ENCODE results near the gene SLC39A12. TPM values are rescaled to one million over a fixed set of nuclear protein-coding genes. Genes with fewer than 3 reads are reported as not detected.

SLC39A12 gene
- total RNA-seq, 1 experiment from 2014 or later = not detected

DNA sequence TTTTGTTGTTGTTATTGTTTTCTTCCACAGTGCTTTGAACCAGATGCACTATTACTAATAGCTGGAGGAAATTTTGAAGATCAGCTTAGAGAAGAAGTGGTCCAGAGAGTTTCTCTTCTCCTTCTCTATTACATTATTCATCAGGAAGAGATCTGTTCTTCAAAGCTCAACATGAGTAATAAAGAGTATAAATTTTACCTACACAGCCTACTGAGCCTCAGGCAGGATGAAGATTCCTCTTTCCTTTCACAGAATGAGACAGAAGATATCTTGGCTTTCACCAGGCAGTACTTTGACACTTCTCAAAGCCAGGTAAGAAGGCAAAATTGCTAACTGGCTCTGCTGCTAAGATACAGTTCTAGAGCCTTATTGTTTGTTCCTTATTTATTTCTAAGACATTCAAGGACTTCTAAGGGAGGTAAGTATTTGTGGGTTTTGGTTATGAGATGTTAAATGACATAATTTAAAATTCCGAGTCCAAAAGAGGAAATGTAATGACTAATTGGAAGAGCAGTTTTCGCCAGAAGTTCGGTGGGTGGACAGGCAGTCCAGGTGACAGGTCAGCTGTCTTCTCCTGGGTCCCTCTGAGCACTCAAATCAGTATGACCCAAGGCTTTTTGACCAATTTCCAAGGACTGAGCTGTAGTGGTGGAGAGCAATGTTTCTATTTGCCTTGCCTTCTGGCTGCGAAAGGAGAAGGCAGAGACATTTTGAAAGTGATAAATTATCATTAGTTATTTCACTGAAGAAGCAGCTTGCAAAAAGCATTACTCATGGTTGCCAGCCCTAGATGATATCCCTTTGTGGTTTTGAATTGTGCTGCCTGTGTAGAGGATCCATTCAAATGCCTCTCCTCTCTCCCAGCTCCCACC lies 10.1 kb downstream of the SLC39A12 start:
- peak; percentile 68 for DNase-seq (ENCODE audit: low read depth)

DNA sequence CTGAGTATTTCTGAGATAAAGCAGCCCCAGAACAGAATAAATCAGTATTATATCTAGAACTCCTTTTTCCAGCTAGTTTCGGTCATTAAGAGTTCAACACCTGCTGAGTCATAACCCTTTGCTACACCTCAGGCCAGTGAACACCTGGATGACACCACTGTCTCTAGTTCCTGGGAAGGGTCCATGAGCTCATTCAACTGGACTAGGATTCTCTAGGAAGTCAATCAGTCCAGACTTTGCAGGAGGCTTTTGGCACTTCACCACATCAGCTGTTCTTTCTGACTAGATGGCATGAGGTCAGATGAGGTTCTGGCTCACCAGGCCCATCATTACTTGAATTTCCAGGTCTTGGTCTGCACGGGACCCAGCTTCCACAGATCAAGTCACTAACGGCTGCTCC lies 11.7 kb downstream of the SLC39A12 start:
- DNase-seq (ENCODE audit: low read depth) = no peak

DNA sequence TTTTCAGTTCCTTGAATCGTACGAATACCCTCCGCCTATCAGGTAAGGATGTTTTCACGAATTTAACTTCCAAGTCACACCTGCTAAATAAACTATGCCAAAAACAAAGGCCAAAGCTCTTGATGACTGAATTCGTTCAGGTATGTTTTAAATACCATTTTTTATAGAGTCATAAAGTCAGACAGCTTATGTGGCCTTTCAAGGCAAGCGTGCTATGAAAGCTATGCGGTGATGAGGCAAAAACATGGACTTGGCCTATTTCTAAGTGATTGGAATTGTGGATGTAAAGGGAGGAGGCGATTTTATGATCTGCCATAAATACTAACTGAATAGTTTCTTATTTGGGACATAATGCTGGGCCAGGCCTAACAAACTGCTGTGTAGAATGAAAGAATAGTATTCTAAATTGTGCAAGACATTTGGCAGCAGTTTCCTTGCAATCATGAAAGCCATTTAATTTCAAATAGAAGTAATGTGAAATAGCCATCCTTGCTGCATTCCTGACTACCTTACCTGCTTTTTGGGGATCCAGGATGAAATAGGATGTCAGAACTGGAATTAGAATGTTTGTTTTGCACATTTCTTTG lies 14.0 kb downstream of the SLC39A12 start:
- no peak for DNase-seq (ENCODE audit: low read depth)

DNA sequence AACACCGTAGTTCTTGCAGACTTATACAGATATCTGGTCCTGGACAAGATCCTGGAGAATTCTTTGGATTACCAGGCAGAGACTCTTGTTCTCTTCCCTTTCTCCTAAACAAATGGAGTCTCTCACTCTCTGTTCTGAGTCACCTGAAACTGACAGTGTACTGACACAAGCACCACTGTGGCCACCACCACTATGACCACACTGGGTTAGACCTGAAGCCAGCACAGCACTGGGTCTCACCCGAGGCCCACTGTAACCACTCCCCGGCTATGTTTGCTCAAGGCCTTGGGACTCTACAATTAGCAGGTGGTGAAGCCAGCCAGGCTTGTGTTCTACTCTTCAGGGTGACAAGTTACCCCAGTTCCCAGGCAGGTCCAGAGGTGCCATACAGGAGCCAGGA lies 22.8 kb downstream of the SLC39A12 start:
- no peak for DNase-seq (ENCODE audit: low read depth)

DNA sequence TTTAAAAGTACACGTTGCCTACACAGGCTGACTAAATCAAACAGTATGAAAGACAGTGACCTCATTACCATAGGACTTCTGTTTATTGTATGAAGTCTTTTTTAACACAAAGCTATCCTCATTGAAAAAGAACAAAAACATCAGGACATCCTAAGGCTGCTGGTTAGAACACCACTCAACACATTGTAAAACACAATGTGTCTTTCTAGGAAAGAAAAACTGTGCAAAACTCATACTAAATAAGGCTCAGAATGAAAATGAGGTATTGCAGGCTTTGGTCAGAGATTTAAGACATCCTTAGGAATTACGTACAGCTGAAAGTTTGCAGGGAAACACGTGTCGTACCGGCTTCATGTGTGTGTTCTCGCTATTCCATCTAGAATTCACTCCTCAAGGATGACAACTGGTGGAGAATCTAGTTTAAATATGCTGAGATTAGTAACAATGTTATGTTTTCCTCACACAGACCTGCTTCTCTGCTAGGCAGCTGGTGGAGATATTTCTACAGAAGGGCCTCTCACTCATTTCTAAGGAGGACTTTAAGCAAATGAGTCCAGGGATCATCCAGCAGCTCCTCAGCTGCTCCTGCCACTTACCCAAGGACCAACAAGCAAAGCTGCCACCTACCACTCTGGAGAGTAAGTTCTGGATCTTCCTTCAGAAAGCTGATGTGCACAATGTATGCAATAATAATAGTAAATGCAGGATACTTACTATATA lies 29.3 kb downstream of the SLC39A12 start:
- no peak for DNase-seq (ENCODE audit: low read depth)

DNA sequence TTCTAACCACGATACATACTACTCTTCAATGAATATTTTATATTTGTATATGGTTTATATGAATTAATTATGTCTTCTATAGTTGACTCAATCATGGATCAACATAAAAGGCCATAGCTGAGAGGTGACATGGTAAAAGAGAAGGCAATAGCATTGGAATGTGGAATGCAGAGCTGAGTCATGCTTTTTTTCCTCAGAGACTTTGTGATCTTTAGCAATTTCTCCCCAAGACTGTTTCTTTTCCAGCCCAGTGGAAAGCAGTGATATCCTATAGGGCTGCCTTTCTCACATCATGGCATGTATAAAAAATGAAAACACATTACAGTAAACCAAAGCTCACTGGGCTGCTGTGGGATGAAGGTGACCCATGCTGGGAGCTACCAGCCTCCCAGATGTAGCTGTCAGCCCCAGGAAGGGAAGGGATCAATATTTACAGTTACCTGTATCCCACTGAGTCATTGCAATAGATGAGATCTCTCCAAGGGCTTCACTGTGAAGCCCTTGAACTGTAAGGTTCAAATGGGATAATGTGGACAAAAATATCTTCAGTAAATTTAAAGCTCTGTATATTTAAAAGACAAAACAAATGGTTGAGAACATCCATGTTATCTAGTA lies 30.2 kb downstream of the SLC39A12 start:
- DNase-seq (ENCODE audit: low read depth) = peak; percentile 85

DNA sequence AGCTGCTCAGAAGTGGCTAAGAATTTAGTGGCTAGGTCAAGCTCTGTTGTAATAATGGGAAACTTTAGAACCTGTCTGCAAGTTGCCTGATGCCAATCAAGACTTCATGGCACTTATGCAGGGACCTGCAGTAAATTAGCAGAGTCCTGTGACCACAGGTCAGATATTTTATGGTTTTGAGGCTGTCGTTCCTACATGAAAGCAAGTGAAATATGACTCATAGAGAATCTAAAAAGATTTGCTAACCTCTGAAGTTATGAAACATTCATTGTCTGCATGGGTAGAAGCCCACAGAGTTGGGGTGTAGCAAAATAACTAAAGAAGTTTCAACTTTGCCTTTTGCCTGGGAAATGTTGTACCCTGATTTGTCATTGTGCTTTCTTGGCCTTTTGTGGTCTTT lies 32.3 kb downstream of the SLC39A12 start:
- peak; percentile 82 for DNase-seq (ENCODE audit: low read depth)

DNA sequence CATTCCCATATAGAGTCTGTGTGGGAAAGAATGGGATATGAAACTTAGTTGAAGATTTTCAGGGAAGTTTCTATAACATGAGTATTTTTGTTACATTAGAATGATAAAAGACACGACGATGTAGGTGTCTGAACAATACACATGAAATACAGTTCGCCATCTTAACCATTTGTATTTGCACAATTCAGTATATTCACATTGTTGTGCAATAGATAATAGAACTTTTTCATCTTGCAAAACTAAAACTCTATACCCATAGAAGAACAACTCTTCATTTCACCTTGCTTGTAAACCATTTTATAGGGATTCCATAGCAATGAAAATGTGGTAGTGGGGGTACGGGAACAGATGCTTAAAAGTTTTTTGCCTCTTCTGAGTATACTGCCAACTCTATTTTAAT lies 32.8 kb downstream of the SLC39A12 start:
- no peak for DNase-seq (ENCODE audit: low read depth)

DNA sequence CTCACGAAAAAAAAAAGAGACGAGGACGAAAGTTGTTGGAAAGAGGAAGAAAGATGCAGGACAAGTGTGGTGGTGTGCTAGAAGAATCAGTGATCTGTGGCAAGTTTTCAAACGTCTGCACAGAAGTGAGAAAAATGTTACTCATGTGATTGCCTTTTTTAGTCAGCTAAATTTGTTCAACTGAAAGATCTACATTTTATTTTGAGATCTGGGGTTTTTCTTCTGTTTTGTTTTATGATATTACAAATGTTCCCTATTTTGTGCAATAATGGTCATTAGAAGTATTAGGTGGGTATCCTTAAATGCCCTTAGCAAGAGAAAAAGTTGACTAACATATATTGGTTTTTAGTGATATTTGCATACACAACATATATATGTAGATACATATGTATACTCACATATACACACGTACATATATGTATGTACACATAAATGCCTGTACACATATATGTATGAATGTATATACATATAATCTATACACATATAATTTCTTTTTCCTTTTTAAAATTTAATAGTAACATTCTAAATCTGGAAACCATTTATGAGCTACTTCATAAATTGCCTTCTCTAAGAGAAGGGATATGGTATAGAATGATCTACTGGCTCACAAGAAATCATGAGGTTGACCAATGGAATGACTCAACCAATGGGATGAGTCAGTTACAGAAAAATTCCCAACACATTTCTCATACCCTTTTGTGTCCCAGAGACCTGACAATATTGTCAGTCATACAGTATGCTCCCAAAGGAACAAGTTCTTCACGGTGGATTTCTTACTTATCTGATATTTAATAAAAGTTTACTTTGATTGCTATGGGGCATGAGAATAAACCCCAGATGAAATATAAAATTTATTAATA lies 38.4 kb downstream of the SLC39A12 start:
- DNase-seq (ENCODE audit: low read depth) = peak; percentile 97

DNA sequence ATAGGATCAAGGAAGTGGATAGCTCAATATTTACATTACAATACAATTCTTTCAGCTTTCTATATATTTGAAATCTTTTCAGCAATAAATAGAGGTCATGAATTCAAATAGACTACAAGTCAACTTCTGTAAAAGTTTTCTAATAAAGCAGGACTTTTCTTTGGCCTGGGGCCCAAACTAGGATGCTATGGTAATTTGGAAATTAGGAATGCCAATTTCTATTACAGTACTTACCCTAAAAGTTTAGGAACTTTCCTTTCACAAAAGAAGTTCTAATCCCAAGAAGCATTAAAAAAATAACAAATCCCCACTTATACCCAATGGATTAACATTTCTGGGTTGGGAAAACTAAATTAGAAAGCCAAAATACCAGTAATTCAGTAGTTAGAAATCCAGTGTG lies 40.5 kb downstream of the SLC39A12 start:
- no peak for DNase-seq (ENCODE audit: low read depth)

DNA sequence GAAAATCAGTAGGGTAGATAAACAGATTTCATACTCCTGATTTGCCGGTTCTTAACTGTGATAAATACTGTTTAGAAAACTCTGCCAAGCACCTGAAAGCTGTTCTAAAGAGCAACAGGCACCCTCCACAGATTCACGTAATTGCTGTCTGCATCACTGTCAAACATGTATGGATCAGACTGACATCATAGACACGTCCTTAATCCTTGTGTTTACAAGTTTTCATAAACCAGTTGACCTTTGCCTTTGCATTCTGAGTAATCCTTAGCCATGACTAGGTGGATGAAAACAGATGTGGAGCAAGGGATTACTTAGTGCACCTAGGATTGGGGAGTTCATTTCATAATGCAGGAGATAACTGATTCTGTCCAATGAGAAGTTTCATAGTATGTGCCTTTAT lies 41.6 kb downstream of the SLC39A12 start:
- DNase-seq (ENCODE audit: low read depth) = peak; percentile 35

DNA sequence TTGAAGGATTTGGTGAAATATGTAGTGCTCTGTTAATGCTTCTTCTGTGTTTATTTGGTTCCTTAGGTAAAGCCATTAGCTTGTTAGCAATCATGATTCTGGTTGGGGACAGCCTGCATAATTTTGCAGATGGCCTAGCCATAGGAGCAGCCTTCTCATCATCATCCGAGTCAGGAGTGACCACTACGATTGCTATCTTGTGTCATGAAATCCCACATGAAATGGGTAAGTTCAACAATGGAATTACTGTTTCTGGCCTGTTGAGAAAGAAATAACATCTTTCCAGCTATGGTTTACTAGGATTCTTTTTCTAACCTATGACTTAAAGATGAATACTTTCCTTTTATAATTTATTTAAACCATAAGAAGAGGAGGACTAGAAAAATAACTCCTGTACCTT lies 48.9 kb downstream of the SLC39A12 start:
- DNase-seq (ENCODE audit: low read depth) = peak; percentile 7

DNA sequence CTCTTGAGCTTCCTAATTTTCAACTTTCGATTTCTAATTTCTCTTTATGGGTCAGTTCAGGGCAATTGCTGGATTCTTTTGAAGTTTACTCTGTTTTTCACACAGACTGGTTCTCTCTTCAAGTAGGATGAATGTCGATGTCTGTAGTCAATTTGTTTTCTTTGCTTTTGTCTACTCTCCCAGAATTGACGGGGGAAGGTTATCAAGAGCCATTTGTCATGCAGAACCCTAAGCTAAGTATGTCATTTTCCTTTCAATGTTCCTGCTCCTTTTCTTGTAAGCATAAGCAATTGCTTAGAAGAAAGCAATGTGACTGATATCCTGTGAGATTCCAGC lies 53.7 kb downstream of the SLC39A12 start:
- no peak for DNase-seq (ENCODE audit: low read depth)

DNA sequence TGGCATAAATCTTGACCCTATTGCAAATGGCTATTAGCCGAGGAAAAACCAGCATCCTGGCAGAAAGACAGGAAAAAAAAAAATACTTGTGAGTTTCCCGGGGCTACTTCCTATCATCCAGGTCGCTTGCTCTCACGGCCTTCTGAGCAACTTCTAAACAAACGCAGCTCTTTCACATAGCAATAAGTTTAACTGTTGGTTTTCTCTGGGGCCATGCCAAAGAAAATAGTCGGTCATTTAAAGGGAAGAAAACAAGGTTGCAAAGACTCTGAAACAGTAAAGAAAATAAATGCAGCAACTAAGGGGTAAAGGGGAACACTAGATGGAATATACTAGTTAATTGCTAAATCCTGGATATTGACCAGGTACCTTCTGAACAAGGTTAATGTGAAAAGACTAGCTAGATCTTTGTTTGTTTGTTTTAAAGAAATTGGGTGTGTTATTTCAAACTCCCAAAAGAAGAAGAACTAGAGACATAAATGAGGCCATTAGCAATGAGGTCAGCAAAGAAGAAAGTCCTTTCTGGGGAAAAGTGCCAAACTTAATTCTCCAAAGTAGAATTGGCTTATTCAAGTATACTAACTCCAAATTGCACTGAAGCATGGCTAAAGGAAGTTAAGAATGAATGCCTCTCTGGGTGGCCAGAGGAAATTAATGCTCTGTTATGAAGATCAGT lies 54.2 kb downstream of the SLC39A12 start:
- DNase-seq (ENCODE audit: low read depth) = peak; percentile 52

DNA sequence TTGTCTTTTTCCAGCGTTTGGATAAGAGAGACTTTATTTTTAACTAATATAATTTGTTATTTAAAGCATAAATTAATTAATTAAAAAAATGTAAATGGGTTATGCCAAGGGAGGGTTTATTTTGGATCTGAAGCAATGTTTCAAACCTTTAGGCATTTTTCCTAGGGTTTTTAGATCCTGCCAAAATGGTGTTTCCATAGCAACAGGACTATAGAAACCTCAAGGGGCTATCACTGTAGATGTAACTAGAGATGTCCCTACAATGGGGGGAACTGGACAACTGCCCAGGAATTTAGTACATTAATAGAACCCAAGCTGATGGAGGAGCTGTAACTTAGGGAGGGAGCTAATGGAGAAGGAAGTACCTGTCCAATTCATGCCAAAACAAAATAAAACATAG lies 57.3 kb downstream of the SLC39A12 start:
- DNase-seq (ENCODE audit: low read depth) = no peak

DNA sequence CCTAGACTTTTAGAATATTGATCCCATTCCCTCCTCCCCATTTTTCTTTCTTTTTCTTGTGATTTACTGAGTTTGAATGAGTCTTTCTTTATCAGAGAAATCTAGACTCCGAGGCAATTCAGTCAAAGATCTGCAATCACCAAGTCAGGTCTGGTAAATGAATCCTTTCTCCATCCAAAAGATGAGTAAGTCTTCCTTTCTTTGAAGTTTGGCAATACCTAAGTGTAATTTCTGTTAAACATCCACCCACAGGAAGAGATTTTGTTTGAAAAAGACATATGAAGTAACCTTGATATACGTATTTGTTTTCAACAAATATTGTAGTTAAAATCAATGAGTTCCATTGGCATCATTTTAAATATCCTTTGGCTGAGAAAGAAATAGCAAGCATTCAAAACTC lies 58.3 kb downstream of the SLC39A12 start:
- peak; percentile 63 for DNase-seq (ENCODE audit: low read depth)

DNA sequence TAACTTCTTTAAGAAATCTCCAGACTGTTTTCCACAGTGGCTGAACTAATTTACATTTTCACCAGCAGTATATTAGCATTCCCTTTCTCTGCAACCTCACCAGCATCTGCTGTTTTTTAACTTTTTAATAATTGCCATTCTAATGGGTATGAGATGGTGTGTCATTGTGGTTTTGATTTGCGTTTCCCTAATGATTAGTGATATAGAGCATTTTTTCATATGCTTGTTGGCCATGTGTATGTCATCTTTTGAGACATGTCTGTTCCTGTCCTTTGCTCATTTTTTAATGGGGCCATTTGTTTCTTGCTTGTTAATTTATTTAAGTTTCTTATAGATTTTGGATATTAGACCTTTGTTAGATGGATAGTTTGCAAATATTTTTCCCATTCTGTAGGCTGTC lies 68.8 kb downstream of the SLC39A12 start:
- no peak for DNase-seq (ENCODE audit: low read depth)

DNA sequence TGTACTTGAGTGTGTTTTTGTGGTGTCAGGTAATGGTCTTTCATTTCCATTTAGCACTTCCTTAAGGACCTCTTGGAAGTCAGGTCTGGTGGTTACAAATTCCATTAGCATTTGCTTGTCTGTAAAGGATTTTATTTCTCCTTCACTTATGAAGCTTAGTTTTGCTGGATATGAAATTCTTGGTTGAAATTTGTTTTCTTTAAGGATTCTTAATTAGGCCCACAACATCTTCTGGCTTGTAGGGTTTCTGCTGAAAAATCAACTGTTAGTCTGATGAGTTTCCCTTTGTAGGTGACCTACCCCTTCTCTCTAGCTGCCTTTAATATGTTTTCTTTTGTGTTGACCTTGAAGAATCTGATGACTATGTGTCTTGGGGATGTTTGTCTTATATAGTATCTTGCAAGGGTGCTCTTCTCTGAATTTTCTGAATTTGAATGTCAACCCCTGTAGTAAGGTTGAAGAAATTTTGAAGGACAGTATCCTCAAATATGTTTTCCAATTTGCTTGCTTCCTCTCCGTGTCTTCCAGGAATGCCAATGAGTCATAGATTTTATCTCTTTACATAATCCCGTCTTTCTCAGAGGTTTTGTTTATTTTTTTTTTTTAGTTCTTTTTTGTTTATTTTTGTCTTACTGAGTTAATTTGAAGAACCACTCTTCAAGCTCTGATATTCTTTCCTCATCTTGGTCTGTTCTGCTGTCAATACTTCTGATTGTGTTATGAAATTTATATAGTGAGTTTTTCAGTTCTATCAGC lies 70.2 kb downstream of the SLC39A12 start:
- no peak for DNase-seq (ENCODE audit: low read depth)

DNA sequence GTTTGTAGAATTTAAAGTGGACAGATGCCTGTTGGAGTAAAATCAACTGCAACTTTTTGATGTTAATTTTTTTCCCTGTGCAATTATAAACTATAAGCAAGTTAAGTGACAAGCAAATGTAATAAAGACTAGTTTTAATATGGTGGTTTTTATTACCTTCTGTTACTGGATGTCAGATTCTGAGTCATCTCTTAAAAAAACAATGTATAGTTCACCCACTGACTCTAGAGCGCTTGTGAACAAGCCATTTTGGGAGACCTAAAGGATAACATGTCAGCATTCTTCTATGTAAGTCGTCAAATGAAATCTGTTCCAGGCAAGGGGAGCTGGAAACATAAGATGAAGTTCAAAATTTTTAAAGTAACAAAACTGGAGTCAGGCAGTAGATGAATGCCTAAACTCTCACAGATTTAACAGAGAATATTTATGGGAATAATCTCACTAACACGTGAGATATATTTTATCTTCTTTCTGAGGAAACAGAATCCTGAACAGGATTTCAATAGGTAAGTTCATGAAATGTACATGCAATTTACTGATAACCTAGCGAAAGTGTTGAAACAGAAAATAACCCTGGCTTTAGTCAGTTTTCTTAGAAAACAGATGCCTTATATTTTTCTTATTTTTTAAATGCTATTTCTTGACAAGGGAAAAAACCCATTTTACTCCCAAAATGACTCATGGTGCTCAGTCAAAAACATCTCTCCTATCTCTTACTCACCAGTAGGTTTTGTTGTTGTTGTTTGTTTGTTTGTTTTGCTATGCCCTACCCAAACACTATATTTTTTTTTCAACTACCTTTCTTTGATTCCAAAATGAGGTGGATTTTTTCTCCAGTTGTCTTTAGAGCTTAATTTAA lies 91.7 kb downstream of the SLC39A12 start:
- DNase-seq (ENCODE audit: low read depth) = peak; percentile 38
